K562 (cell line): ENCODE measurements around the gene MCM9. TPM values are rescaled to one million over a fixed set of nuclear protein-coding genes. Genes with fewer than 3 reads are reported as not detected.

Experiments used
- ATAC-seq: fragments of 200-7000 bp; cut with Tn5 transposase; 3 replicates; pipeline ENCODE4 v1.9.1; 2020; ENCODE audit warnings: moderate library complexity
- BruUV-seq: library from RNA; stranded (reverse); fragments of 400-500 nt; replicated peaks from 2 replicates; lab custom pipeline; 2021; lab: Mats Ljungman, UMichigan
- CTCF ChIA-PET: fragments of 300-600 bp; formaldehyde crosslinking; extraction: SDS; loops from one replicate; lab custom pipeline; 2021; ENCODE audit warnings: low intra/inter-chr PET ratio; lab: Yijun Ruan, JAX
- POLR2A ChIA-PET: fragments of 300-600, 350-650 bp; sonication (Branson Sonifier 250); formaldehyde crosslinking; extraction: SDS; loops from one replicate; lab custom pipeline; 2021; ENCODE audit warnings: antibody characterized with exemption, inconsistent platforms; lab: Yijun Ruan, JAX
- DNase-seq, 4 experiments: peaks; one replicate each; pipeline versions ENCODE4 v3.0.0 to v3.0.0-alpha.2; 2011 to 2018; ENCODE audit warnings: low spot score in 3 of 4, mixed read lengths in 3 of 4; ENCODE audit errors: extremely low read depth in 1 of 4
- FAIRE-seq: peaks from 2 replicates; lab custom pipeline; 2011; peaks lifted over from hg19 to GRCh38; lab: Jason Lieb, UNC
- H2AFZ ChIP-seq: 2 replicates; pipeline ENCODE4 v1.6.0; 2011; ENCODE audit warnings: low read depth, low read length, control low read depth, inconsistent platforms
- H3K27ac ChIP-seq: fragments of 200-600 bp; 3 replicates; pipeline ENCODE4 v1.8.0; 2011; ENCODE audit warnings: low read depth, mild to moderate bottlenecking, control low read depth, inconsistent platforms, low read length, moderate library complexity, mixed read lengths; ENCODE audit errors: extremely low read depth
- H3K27me3 ChIP-seq, 2 experiments: fragments of 300-600 bp in 1 of 2; 2 replicates in 1 of 2; 3 replicates in 1 of 2; pipeline versions ENCODE4 v1.6.0 to v1.8.0; 2011; ENCODE audit warnings: inconsistent platforms in 2 of 2, low read length in 2 of 2, mild to moderate bottlenecking in 1 of 2, mixed read lengths in 1 of 2, moderate library complexity in 1 of 2; ENCODE audit not compliant: control insufficient read depth in 2 of 2, insufficient read depth in 2 of 2
- H3K36me3 ChIP-seq: fragments of 300-600 bp; 3 replicates; pipeline ENCODE4 v1.8.0; 2011; ENCODE audit warnings: mild to moderate bottlenecking, low read length, inconsistent platforms; ENCODE audit not compliant: control insufficient read depth, insufficient read depth
- H3K4me1 ChIP-seq, 2 experiments: fragments of 200-600 bp in 1 of 2; replicated peaks in 1 of 2; 2 replicates in 1 of 2; 3 replicates in 1 of 2; pipeline versions ENCODE4 v1.5.1 to v1.8.0; 2011; ENCODE audit warnings: inconsistent platforms in 2 of 2, low read length in 2 of 2, mild to moderate bottlenecking in 1 of 2, mixed read lengths in 1 of 2, moderate library complexity in 1 of 2; ENCODE audit not compliant: control insufficient read depth in 2 of 2, insufficient read depth in 2 of 2
- H3K4me2 ChIP-seq: 2 replicates; pipeline ENCODE4 v1.6.1; 2011; ENCODE audit warnings: low read length, control low read depth, inconsistent platforms, mixed read lengths; ENCODE audit not compliant: insufficient read depth
- H3K4me3 ChIP-seq: fragments of 200-600 bp; sonication (generic), shearing (Covaris generic); 2 replicates; pipeline ENCODE4 v1.5.1; 2016; ENCODE audit warnings: control low read depth, inconsistent platforms
- H3K79me2 ChIP-seq: fragments of 200-600 bp; 3 replicates; pipeline ENCODE4 v1.8.0; 2011; ENCODE audit warnings: low read length, inconsistent platforms; ENCODE audit not compliant: control insufficient read depth, insufficient read depth
- H3K9ac ChIP-seq, 2 experiments: 2 replicates each; pipeline versions ENCODE4 v1.6.0 to v1.6.1; 2011; ENCODE audit warnings: low read depth in 2 of 2, low read length in 2 of 2, control low read depth in 1 of 2, inconsistent platforms in 1 of 2, mild to moderate bottlenecking in 1 of 2, mixed read lengths in 1 of 2; ENCODE audit not compliant: insufficient read depth in 1 of 2
- H3K9me1 ChIP-seq: one replicate; pipeline ENCODE4 v1.6.0; 2011; ENCODE audit warnings: inconsistent platforms, mild to moderate bottlenecking, low read length, moderate library complexity; ENCODE audit not compliant: control insufficient read depth, insufficient read depth
- H3K9me3 ChIP-seq: replicated peaks from 2 replicates; pipeline ENCODE4 v1.5.1; 2011; ENCODE audit warnings: low read depth, low read length, inconsistent platforms; ENCODE audit not compliant: control insufficient read depth, insufficient read depth
- H4K20me1 ChIP-seq: replicated peaks from 2 replicates; pipeline ENCODE4 v1.6.1; 2011; ENCODE audit warnings: low read length, inconsistent platforms, mixed read lengths; ENCODE audit not compliant: control insufficient read depth, insufficient read depth
- ADNP ChIP-seq: fragments of 200-800 bp; sonication (Bioruptor generic); IDR thresholded peaks from 2 replicates; pipeline ENCODE4 v1.6.1; 2016; ENCODE audit warnings: missing genetic modification characterization, missing compliant biosample characterization
- CREB1 ChIP-seq, 2 experiments: sonication (generic) in 1 of 2; formaldehyde crosslinking in 1 of 2; IDR thresholded peaks; 2 replicates each; pipeline versions ENCODE4 v1.6.1 to v1.8.0; 2012 to 2022; ENCODE audit warnings: inconsistent platforms in 1 of 2, mild to moderate bottlenecking in 1 of 2, missing genetic modification reagents in 1 of 2, moderate library complexity in 1 of 2
- ETV5 ChIP-seq: sonication (generic); formaldehyde crosslinking; IDR thresholded peaks from 2 replicates; pipeline ENCODE4 v1.4.0; 2020; ENCODE audit warnings: low read depth, mild to moderate bottlenecking, missing genetic modification reagents
- GABPA ChIP-seq: fragments of 200-800 bp; sonication (Bioruptor generic); conservative IDR thresholded peaks from 2 replicates; pipeline ENCODE4 v1.6.1; 2016; ENCODE audit warnings: low read depth, missing genetic modification characterization, missing compliant biosample characterization
- KAT7 ChIP-seq: sonication (generic); formaldehyde crosslinking; IDR thresholded peaks from 2 replicates; pipeline ENCODE4 v1.8.0; 2022; ENCODE audit warnings: missing genetic modification reagents, mild to moderate bottlenecking, borderline replicate concordance
- MYBL2 ChIP-seq, 2 experiments: fragments of 450-650 bp in 1 of 2; sonication (generic) in 1 of 2; formaldehyde crosslinking in 1 of 2; IDR thresholded peaks; 2 replicates each; pipeline versions ENCODE4 v1.6.1 to v1.8.1; 2017 to 2022; ENCODE audit warnings: borderline replicate concordance in 1 of 2, inconsistent platforms in 1 of 2, low read depth in 1 of 2, mild to moderate bottlenecking in 1 of 2, missing genetic modification reagents in 1 of 2, moderate library complexity in 1 of 2
- SIN3A ChIP-seq, 2 experiments: fragments of 150-350 bp in 1 of 2; IDR thresholded peaks; 2 replicates each; pipeline ENCODE4 v1.6.1; 2011 to 2016; ENCODE audit warnings: borderline replicate concordance in 2 of 2, low read depth in 2 of 2, low read length in 2 of 2, mild to moderate bottlenecking in 2 of 2, moderate library complexity in 2 of 2; ENCODE audit not compliant: control insufficient read depth in 1 of 2
- TAF15 ChIP-seq: fragments of 200-400 bp; formaldehyde crosslinking; IDR thresholded peaks from 2 replicates; pipeline ENCODE4 v1.6.1; 2017; ENCODE audit warnings: mild to moderate bottlenecking, low read depth, low read length, moderate library complexity
- ZBTB17 ChIP-seq: fragments of 450-650 bp; formaldehyde crosslinking; IDR thresholded peaks from 2 replicates; pipeline ENCODE4 v1.4.0; 2020; ENCODE audit warnings: mild to moderate bottlenecking
- ZC3H4 ChIP-seq: sonication (generic); formaldehyde crosslinking; IDR thresholded peaks from 2 replicates; pipeline ENCODE4 v1.9.0; 2021; ENCODE audit warnings: missing genetic modification reagents, borderline replicate concordance
- ZFPM2 ChIP-seq: fragments of 250-450 bp; sonication (Bioruptor Pico); IDR thresholded peaks from 2 replicates; pipeline ENCODE4 v1.5.1; 2022; ENCODE audit warnings: mild to moderate bottlenecking
- ZNF445 ChIP-seq: fragments of 250-450 bp; sonication (Bioruptor Pico); IDR thresholded peaks from 2 replicates; pipeline ENCODE4 v1.4.0; 2020; ENCODE audit warnings: low read depth, mild to moderate bottlenecking, moderate library complexity
- ZNF57 ChIP-seq: fragments of 450-650 bp; formaldehyde crosslinking; IDR thresholded peaks from 2 replicates; pipeline ENCODE4 v1.4.0; 2020; ENCODE audit warnings: mild to moderate bottlenecking, moderate library complexity
- WGBS: fragments of 100-300 bp; shearing (Covaris generic); methylation state at CpG from one replicate; pipeline ENCODE4 v1.1.6; 2016; ENCODE audit warnings: low coverage, mixed read lengths; ENCODE audit not compliant: insufficient coverage; ENCODE audit errors: missing lambda C conversion rate; 5-methylcytosine and 5-hydroxymethylcytosine counted together
- in situ Hi-C: fragments of 300-500 bp; cut with MboI; formaldehyde crosslinking; loops from 4 replicates; pipeline ENCODE4 v1.15.0; 2018; ENCODE audit warnings: inconsistent platforms, mixed read lengths
- intact Hi-C: fragments of 100-400 bp; cut with micrococcal nuclease; formaldehyde crosslinking; loops from 2 replicates; pipeline ENCODE4 v1.14.2; 2022
- polyA plus RNA-seq, 8 experiments: library from polyadenylated mRNA; depleted of rRNA in 4 of 8; stranded (reverse) in 5 of 8; unstranded in 3 of 8; fragments of >200 nt; fragmentation: Nextera tagmentation in 2 of 8; fragmentation: Illumina TruSeq in 1 of 8; extraction: Ambion mirVana in 2 of 8; extraction: Trizol in 1 of 8; gene quantifications; 2 replicates each; pipeline versions ENCODE4 v1.2.1 to v1.2.3, GENCODE V29; 2011 to 2014; ENCODE audit warnings: inconsistent platforms in 1 of 8, missing spikeins in 1 of 8
- total RNA-seq, 7 experiments: library from RNA; depleted of rRNA in 6 of 7; stranded (reverse); fragments of >200 nt in 6 of 7; fragmentation: Illumina TruSeq in 2 of 7; extraction: Trizol in 2 of 7; gene quantifications; 2 replicates each; pipeline versions ENCODE4 v1.2.1 to v1.2.3, GENCODE V29; 2011 to 2021; ENCODE audit warnings: low replicate concordance in 1 of 7

Gene MCM9
- total and polyA plus RNA-seq, 9 of the 15 experiments (the other 6 are each of a cell fraction or from before 2014, with no cell fraction given): 4.8 to 16.7 (median 11.6) TPM

GRCh38 chr6:118953391-118953790, 18.4 kb upstream of the MCM9 start:
- Histone ChIP-seq H3K36me3 (no peaks in the 10 kb centered on the region), H3K4me3 (no peak overlapping the region), H4K20me1 (no peaks in the 10 kb centered on the region), H3K9me3 (no peaks in the 10 kb centered on the region; the same call in 1 of the 2 replicates)
- CTCF ChIA-PET: no interaction called here
- no peak for TF ChIP-seq GABPA
- TF ChIP-seq ZFPM2 (CRISPR knock-in tag): no peak
- TF ChIP-seq ZC3H4 (CRISPR knock-in tag): no peak
- no peak for TF ChIP-seq ADNP (tag)
- no peak for TF ChIP-seq MYBL2 (IDR thresholded peaks at IDR 0.05; ENCODE audit: low read depth)
- TF ChIP-seq MYBL2 (CRISPR knock-in tag; IDR thresholded peaks at IDR 0.05; ENCODE audit: borderline replicate concordance): no peak
- no peak for TF ChIP-seq SIN3A (IDR thresholded peaks at IDR 0.05; ENCODE audit: borderline replicate concordance in 2 of 2, control insufficient read depth in 1 of 2, low read depth in 2 of 2, low read length in 2 of 2)
- TF ChIP-seq ZNF57 (CRISPR knock-in tag): no peak
- no peak for TF ChIP-seq CREB1 (IDR thresholded peaks at IDR 0.05)
- TF ChIP-seq CREB1 (CRISPR knock-in tag; IDR thresholded peaks at IDR 0.05): no peak
- TF ChIP-seq KAT7 (CRISPR knock-in tag): no peak
- no peak for TF ChIP-seq TAF15
- no peak for TF ChIP-seq ETV5 (CRISPR knock-in tag)
- TF ChIP-seq ZBTB17 (CRISPR knock-in tag): no peak
- no peak for TF ChIP-seq ZNF445
- TF ChIP-seq, all 486 proteins: peak for 0
- POLR2A ChIA-PET: interaction anchor here (0.8 to 1.7 kb wide), 2 partner anchors 11 to 19 kb away, joined by 3 to 8 read pairs; no protein-coding TSS in a partner anchor
- no peaks in the 10 kb centered on the region for H3K79me2 ChIP-seq
- no peaks in the 10 kb centered on the region for H3K27me3 ChIP-seq
- H3K4me1 ChIP-seq: no peaks in the 10 kb centered on the region
- H3K9me1 ChIP-seq: no peaks in the 10 kb centered on the region
- no peak for FAIRE-seq
- H2AFZ ChIP-seq: no peak overlapping the region
- DNase-seq: no peak
- 9% methylated on average over 2 of the region's 2 CpGs for WGBS
- H3K4me2 ChIP-seq: no peak overlapping the region
- ATAC-seq: no peak
- H3K9ac ChIP-seq: no peak overlapping the region
- intact Hi-C loops: no loop called here
- no TSS peak for BruUV-seq
- no peak overlapping the region for H3K27ac ChIP-seq
- in situ Hi-C loops: no loop called here
